NCI-H146 (cell line): Measurements from ENCODE around the gene EMD.
A peak's percentile ranks its signal among the peaks of the same experiment; 100 is the strongest.
"Not testable (repeated sequence)": the region's sequence is repeated elsewhere in the genome, so short reads cannot be mapped to it uniquely, and the experiment has no call there.

Source experiments
- DNase-seq: peaks from one replicate; lab custom pipeline; 2025; lab: John Stamatoyannopoulos, UW

Gene EMD

GRCh38 chrX:154371017-154371788 lies 7.9 kb upstream of the EMD start:
- peak; percentile 93 for DNase-seq

DNA sequence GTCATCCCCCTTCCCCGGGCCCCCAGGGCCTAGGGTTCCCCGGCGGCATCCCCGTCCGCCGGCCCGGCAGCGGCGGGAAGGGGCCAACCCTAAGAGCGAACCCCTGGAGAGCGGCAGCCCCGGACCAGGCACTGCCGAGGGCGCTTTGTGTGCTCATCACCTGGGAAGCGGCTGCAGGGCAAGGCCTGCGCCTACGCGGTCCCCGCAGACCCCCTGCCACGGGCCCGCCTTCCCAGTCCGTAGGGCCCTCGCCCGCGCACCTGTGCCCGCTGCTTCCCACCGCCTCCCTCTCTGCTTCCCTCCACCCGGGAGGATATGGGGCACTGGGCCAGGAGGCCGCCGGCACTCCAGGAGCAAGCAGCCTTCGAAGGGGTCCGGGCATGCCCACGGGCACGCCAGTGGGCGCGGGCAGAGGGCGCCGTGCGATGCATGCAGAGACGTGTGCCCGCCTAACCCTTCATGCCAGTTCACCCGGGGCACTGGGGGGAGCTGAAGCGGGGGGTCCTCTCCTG lies 7.2 kb upstream of the EMD start:
- DNase-seq: peak; percentile 59

GRCh38 chrX:154372612-154373022 lies 6.5 kb upstream of the EMD start:
- DNase-seq: no peak

- peak; percentile 87 for DNase-seq
Observed at GRCh38 chrX:154373340-154374306, 5.5 kb upstream of the EMD start.

- DNase-seq: peak; percentile 52
Observed at GRCh38 chrX:154374313-154375155, 4.6 kb upstream of the EMD start, which contains the start of gene FLNA. FLNA (minus strand) TSS chrX:154374634; CDS start chrX:154371245, 3,389 bp downstream.

DNA sequence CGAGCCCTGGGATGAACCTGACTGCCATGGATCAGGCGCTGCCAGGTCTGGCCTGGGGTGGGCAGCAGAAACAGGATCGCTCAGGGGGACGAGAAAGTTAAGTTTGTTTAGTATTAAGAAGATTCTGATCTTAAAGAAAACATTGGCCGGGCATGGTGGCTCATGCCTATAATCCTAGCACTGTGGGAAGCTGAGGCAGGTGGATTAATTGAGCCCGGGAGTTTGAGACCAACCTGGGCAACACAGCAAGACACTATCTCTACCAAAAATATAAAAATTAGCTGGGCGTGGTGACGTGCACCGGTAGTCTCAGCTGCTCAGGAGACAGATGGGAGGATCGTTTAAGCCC lies 4.0 kb upstream of the EMD start:
- no peak for DNase-seq

GRCh38 chrX:154376774-154377173 lies 2.3 kb upstream of the EMD start:
- no peak for DNase-seq

DNA sequence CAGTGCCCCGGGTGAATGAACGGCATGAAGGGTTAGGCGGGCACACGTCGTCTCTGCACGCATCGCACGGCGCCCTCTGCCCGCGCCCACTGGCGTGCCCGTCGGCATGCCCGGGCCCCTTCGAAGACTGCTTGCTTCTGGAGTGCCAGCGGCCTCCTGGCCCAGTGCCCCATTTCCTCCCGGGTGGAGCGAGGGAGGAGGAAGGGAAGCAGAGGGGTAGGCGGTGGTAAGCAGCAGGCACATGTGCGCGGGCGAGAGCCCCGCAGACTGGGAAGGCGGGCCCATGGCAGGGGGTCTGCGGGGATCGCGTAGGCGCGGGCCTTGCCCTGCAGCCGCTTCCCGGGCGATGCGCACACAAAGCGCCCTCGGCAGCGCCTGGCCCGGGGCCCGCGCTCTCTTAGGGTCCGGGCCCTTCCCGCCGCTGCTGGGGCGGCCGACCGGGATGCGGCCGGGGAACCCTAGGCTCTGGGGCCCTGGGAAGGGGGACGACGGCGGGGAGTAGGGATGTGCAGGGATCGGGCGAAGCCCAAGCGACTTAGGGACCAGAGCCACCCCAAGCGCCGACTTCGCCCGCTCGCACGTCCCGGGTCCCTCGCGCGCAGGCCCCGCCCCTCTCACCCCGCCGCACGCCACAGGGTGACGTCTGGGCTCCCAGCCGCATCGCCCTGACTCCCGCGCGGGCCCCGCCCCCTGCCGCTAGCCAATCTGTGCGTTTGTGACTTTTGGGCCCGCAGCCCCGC lies 866 bp upstream of the EMD start:
- peak; percentile 56 for DNase-seq

- DNase-seq: no peak
Observed at GRCh38 chrX:154379569-154379951, 465 bp downstream of the EMD start.

DNA sequence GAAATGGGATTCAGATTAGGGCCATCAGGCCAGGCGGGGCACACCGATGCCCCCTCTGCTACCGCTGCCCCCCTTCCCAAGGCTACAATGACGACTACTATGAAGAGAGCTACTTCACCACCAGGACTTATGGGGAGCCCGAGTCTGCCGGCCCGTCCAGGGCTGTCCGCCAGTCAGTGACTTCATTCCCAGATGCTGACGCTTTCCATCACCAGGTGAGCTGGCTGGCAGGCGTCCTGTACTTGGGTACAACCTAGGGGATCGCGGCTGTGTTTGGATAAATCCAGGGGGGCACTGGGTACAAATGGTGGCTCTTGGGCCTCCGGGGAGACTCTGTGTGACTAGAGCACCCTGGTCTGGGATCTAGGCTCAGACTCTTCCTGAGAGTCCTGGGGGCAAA lies 1.1 kb downstream of the EMD start:
- no peak for DNase-seq

DNA sequence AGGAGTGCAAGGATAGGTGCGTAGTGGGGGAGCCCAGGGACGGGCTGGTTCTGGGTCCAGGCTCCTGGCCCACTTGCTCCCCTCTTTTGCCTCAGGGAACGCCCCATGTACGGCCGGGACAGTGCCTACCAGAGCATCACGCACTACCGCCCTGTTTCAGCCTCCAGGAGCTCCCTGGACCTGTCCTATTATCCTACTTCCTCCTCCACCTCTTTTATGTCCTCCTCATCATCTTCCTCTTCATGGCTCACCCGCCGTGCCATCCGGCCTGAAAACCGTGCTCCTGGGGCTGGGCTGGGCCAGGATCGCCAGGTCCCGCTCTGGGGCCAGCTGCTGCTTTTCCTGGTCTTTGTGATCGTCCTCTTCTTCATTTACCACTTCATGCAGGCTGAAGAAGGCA lies 1.7 kb downstream of the EMD start:
- DNase-seq: no peak

DNA sequence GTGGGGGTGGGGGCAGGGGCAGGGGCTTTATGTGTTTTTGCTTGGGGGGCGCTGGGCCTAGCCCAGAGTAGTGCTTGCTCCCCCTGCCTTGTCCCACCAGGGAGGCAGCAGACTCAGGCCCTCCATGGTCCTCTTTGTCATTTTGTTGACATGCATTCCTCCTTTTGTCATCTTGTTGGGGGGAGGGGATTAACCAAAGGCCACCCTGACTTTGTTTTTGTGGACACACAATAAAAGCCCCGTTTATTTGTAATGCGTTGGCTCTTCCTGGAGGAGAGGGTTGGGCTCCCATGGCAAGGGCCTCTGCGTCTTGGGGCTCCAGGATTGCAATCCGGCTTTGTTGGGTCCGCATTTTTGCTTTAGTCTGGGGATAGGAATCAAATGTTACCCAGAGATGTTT lies 2.2 kb downstream of the EMD start:
- no peak for DNase-seq

GRCh38 chrX:154382483-154383069 lies 3.5 kb downstream of the EMD start:
- DNase-seq: no peak

GRCh38 chrX:154383359-154384283 lies 4.5 kb downstream of the EMD start:
- no peak for DNase-seq

GRCh38 chrX:154384284-154384892 lies 5.3 kb downstream of the EMD start:
- no peak for DNase-seq

GRCh38 chrX:154388094-154388493 lies 9.0 kb downstream of the EMD start:
- not testable (repeated sequence) for DNase-seq

GRCh38 chrX:154388649-154389048 lies 9.6 kb downstream of the EMD start:
- DNase-seq: not testable (repeated sequence)

GRCh38 chrX:154389812-154390747 lies 11.0 kb downstream of the EMD start:
- DNase-seq: not testable (repeated sequence)
